ENCODE measurements around the gene ISCU.

- TF ChIP-seq CTCF (IDR thresholded peaks at IDR 0.05 in 8 of 11, conservative IDR thresholded peaks at IDR 0.05 in 3 of 11) (no peak), POLR2A (IDR thresholded peaks at IDR 0.05) (no peak)
These were observed 43.5 kb upstream of the ISCU start for GRCh38 chr12:108518716-108519496.
